Rectal smooth muscle tissue (tissue), 1 donor: Measurements from ENCODE around the gene ZNF83.
"Not testable (repeated sequence)": the region's sequence is repeated elsewhere in the genome, so short reads cannot be mapped to it uniquely, and the experiment has no call there.

ENCODE experiments used
- H3K27ac ChIP-seq: one replicate; pipeline ENCODE4 v1.7.0; 2013; ENCODE audit warnings: low read depth, low read length, inconsistent platforms
- H3K27me3 ChIP-seq: one replicate; pipeline ENCODE4 v1.7.0; 2013; ENCODE audit warnings: low read length; ENCODE audit not compliant: control insufficient read depth, insufficient read depth
- H3K36me3 ChIP-seq: one replicate; pipeline ENCODE4 v1.7.0; 2013; ENCODE audit warnings: low read length; ENCODE audit not compliant: control insufficient read depth, insufficient read depth
- H3K4me1 ChIP-seq: one replicate; pipeline ENCODE4 v1.7.0; 2013; ENCODE audit warnings: low read length; ENCODE audit not compliant: control insufficient read depth, insufficient read depth
- H3K4me3 ChIP-seq: one replicate; pipeline ENCODE4 v1.7.0; 2013; ENCODE audit warnings: low read length
- H3K9ac ChIP-seq: one replicate; pipeline ENCODE4 v1.7.0; 2013; ENCODE audit warnings: low read length

ZNF83 gene

DNA sequence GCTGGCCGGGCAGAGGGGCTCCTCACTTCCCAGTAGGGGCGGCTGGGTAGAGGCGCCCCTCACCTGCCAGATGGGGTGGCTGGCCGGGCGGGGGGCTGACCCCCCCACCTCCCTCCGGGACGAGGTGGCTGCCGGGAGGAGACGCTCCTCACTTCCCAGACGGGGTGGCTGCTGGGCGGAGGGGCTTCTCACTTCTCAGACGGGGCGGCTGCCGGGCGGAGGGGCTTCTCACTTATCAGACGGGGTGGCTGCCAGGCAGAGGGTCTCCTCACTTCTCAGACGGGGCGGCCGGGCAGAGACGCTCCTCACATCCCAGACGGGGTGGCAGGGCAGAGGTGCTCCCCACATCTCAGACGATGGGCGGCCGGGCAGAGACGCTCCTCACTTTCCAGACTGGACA is 44.7 kb downstream of the ZNF83 start:
- not testable (repeated sequence) for H3K9ac ChIP-seq, H3K4me3 ChIP-seq, H3K27ac ChIP-seq, H3K36me3 ChIP-seq, H3K27me3 ChIP-seq, H3K4me1 ChIP-seq

DNA sequence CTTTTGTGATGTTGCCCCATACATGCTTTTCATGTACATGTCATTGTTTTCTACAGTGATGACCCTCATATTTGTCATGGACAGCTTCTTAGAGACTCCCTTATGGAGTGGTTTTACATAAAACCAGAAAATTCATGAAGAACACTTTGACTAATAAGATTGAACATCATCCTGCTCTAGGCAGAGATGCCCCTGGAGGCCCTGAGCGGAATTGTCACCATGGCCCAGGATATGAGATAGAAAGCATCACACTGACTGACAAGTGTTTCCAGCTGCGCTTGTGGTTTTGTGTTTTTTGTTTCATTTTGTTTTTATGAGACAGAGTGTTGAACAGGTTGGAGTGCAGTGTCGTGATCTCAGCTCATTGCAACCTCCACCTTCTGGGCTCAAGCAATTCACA is 45.9 kb downstream of the ZNF83 start:
- Histone ChIP-seq H3K9ac (no peak overlapping the region), H3K4me3 (no peak overlapping the region), H3K27me3 (no peaks in the 10 kb centered on the region), H3K36me3 (peaks cover 6% of the 10 kb centered on the region), H3K4me1 (no peaks in the 10 kb centered on the region), H3K27ac (no peak overlapping the region)

DNA sequence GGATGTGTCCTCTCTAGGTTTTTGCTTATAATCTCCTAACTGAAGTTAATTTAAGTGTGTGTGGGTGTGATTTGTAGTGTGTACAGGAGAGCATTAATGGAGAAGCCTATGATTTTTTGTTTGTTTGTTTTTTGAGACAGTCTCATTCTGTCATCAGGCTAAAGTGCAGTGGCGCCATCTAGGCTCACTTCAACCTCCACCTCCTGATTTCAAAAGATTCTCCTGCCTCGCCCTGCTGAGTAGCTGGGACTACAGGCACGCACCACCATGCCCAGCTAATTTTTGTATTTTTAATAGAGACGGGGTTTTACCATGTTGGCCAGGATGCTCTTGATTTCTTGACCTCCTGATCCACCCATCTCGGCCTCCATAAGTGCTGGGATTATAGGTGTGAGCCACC is 47.4 kb downstream of the ZNF83 start:
- Histone ChIP-seq H3K4me3 (no peak overlapping the region), H3K36me3 (peaks cover 6% of the 10 kb centered on the region), H3K27ac (no peak overlapping the region), H3K9ac (no peak overlapping the region), H3K4me1 (no peaks in the 10 kb centered on the region), H3K27me3 (no peaks in the 10 kb centered on the region)

DNA sequence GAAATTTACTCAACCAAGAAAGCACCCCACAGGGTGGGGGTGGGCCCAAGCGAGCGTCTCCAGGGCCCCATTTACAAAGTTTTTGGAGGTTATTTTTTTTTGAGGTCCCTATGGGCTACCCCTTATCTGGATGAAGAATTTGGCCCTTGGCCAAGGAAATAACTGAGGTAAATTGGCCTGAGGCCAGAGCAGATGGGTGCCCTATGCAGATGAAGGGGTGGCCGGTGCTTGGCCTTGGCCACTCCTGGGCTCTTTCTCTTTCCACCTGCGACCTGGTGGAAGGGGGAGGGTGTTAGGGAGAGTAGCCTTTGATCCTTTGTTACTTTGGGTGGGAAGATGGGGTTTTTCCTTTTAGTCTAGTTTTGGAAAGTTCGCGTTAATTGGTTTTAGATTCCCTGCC is 52.6 kb downstream of the ZNF83 start:
- H3K4me3 ChIP-seq = no peak overlapping the region
- no peak overlapping the region for H3K9ac ChIP-seq
- no peaks in the 10 kb centered on the region for H3K4me1 ChIP-seq
- H3K27ac ChIP-seq = no peak overlapping the region
- peaks cover 8% of the 10 kb centered on the region for H3K36me3 ChIP-seq
- H3K27me3 ChIP-seq = no peaks in the 10 kb centered on the region

DNA sequence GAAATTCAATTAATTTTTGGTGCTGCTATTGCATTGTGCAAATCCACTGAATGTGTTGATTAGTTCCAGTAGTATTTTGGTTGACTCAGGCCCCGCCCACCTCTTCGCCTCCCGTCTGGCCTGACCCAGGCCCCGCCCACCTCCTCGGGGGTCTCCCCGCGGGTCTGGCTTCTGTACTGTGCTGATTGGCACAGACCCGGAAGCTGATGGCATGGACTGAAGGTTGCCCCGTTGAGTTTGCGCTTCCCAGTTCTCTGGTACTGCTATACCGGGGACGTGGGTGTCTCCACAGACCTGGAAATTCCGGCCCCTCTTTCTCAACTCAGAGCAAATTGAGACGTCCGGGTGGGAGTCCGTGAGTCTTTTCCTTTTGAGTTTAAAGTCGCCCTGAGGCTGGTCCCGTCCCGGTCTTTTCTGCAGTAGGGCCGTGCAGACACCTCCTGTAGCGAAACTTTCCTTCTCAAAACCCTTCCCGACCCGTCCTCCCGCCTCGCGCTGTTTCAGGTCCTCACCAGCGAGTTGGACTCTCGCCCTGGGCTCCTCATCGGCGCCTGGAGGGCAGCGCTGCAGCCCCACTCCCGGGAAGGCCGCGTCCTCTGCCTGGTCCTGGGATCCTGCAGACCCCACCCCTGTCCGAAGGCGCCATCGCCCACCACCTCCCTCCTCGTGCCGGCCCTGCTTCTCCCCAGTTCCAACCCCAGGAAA is 53.3 kb downstream of the ZNF83 start:
- peaks cover 12% of the 10 kb centered on the region for H3K36me3 ChIP-seq
- no peak overlapping the region for H3K9ac ChIP-seq
- no peaks in the 10 kb centered on the region for H3K27me3 ChIP-seq
- H3K4me1 ChIP-seq = no peaks in the 10 kb centered on the region
- no peak overlapping the region for H3K4me3 ChIP-seq
- no peak overlapping the region for H3K27ac ChIP-seq

GRCh38 chr19:52570000-52570861 is 67.9 kb downstream of the ZNF83 start, which contains the start of gene ZNF701:
Gene ZNF701, plus strand, starts transcription at chr19:52570287. Its CDS starts 3,861 bp downstream, at chr19:52574148.
- H3K36me3 ChIP-seq = peaks cover 14% of the 10 kb centered on the region
- peak within 1 kb of the TSS; percentile 92 for H3K4me3 ChIP-seq
- peak within 1 kb of the TSS; percentile 80 for H3K27ac ChIP-seq
- H3K27me3 ChIP-seq = no peaks in the 10 kb centered on the region
- H3K9ac ChIP-seq = peak within 1 kb of the TSS; percentile 81
- H3K4me1 ChIP-seq = no peaks in the 10 kb centered on the region

GRCh38 chr19:52569638-52569999 is 68.5 kb downstream of the ZNF83 start:
- H3K9ac ChIP-seq, H3K4me1 ChIP-seq, H3K27me3 ChIP-seq: not testable (repeated sequence)
- H3K4me3 ChIP-seq = peak overlapping the region; percentile 73
- H3K27ac ChIP-seq = peak overlapping the region; percentile 66
- peaks cover 13% of the 10 kb centered on the region for H3K36me3 ChIP-seq

DNA sequence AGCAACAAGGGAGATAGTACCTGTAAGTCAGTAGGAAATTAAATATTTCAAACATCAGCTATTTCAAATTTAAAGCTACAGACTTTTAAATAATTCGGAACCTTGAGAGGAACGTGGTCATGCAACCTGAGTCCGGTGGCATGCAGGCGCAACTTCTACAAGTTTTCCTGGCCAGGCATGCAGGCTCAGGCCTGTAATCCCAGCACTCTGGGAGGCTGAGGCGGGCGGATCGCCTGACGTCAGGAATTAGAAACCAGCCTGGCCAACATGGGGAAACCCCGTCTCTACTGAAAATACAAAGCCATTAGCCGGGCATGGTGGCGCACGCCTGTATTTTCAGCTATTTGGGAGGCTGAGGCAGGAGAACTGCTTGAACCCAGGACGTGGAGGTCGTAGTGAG is 70.2 kb downstream of the ZNF83 start:
- no peaks in the 10 kb centered on the region for H3K4me1 ChIP-seq
- H3K36me3 ChIP-seq = peaks cover 4% of the 10 kb centered on the region
- H3K27me3 ChIP-seq = no peaks in the 10 kb centered on the region
- H3K27ac ChIP-seq = no peak overlapping the region
- no peak overlapping the region for H3K9ac ChIP-seq
- H3K4me3 ChIP-seq = no peak overlapping the region

DNA sequence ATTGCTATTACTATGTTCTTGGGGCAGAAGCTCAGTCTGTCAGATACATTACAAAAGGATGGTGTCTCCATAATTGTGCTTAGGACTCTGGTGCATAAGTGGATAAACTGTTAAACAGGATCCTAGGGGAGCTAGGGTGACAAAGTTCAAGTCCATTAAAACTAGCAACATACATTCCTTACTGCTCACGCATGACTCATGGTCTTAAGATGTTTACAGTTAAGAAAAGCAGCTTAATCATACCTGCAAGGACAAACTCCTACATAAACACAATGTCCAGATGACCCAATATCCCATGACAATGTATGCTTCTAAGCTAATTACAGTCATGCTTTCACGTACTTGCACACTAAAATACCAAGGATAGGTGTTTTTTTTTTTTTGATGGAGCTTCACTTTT is 71.6 kb downstream of the ZNF83 start:
- Histone ChIP-seq H3K27me3 (no peaks in the 10 kb centered on the region), H3K4me3 (no peak overlapping the region), H3K27ac (no peak overlapping the region), H3K4me1 (no peaks in the 10 kb centered on the region), H3K36me3 (peaks cover 6% of the 10 kb centered on the region), H3K9ac (no peak overlapping the region)

DNA sequence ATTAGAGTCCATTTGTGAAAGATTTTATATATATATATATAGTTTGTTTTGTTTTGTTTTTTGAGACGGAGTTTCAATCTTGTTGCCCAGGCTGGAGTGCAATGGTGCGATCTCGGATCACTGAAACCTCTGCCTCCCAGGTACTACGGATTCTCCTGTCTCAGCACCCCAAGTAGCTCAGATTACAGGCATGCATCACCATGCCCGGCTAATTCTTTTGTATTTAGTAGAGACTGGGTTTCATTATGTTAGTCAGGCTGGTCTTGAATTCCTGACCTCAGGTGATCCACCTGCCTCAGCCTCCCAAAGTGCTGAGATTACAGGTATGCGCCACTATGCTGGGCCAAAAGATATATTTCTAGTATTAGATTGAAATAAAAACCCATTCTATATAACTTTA is 72.0 kb downstream of the ZNF83 start:
- no peak overlapping the region for H3K27ac ChIP-seq
- no peak overlapping the region for H3K9ac ChIP-seq
- no peak overlapping the region for H3K4me3 ChIP-seq
- no peaks in the 10 kb centered on the region for H3K27me3 ChIP-seq
- H3K4me1 ChIP-seq = no peaks in the 10 kb centered on the region
- peaks cover 6% of the 10 kb centered on the region for H3K36me3 ChIP-seq
